HG02870 (cell line): ENCODE results near the gene NPTXR.

Experiments used
- ATAC-seq: cut with Tn5 transposase; IDR thresholded peaks from one replicate; pipeline ENCODE4 v1.9.1; 2021; ENCODE audit warnings: mild to moderate bottlenecking, moderate library complexity; ENCODE audit not compliant: unreplicated experiment

Gene NPTXR

GRCh38 chr22:38853196-38853651 is 9.4 kb upstream of the NPTXR start:
- no peak for ATAC-seq

GRCh38 chr22:38852522-38852921 is 8.7 kb upstream of the NPTXR start:
- no peak for ATAC-seq

- no peak for ATAC-seq
Measured at GRCh38 chr22:38850941-38851849, 7.4 kb upstream of the NPTXR start.

- no peak for ATAC-seq
Measured at GRCh38 chr22:38850399-38850798, 6.6 kb upstream of the NPTXR start.

- no peak for ATAC-seq
Measured at GRCh38 chr22:38849811-38850210, 6.0 kb upstream of the NPTXR start.

- ATAC-seq: no peak
Measured at GRCh38 chr22:38846412-38846811, 2.6 kb upstream of the NPTXR start.

GRCh38 chr22:38845004-38845740 is 1.3 kb upstream of the NPTXR start:
- ATAC-seq: no peak

- no peak for ATAC-seq
Measured at GRCh38 chr22:38844315-38845003, 631 bp upstream of the NPTXR start.

GRCh38 chr22:38843201-38843656 is 599 bp downstream of the NPTXR start:
- no peak for ATAC-seq

GRCh38 chr22:38842512-38843200 is 1.2 kb downstream of the NPTXR start:
- ATAC-seq: no peak

GRCh38 chr22:38841635-38842034 is 2.2 kb downstream of the NPTXR start:
- no peak for ATAC-seq

- no peak for ATAC-seq
Measured at GRCh38 chr22:38841211-38841610, 2.6 kb downstream of the NPTXR start.

GRCh38 chr22:38840129-38840528 is 3.7 kb downstream of the NPTXR start:
- ATAC-seq: no peak

- no peak for ATAC-seq
Measured at GRCh38 chr22:38839686-38840085, 4.1 kb downstream of the NPTXR start.

- no peak for ATAC-seq
Measured at GRCh38 chr22:38837414-38837928, 6.4 kb downstream of the NPTXR start.

GRCh38 chr22:38835888-38836301 is 7.9 kb downstream of the NPTXR start:
- ATAC-seq: no peak

- no peak for ATAC-seq
Measured at GRCh38 chr22:38834991-38835390, 8.8 kb downstream of the NPTXR start.

- ATAC-seq: no peak
Measured at GRCh38 chr22:38834215-38834953, 9.4 kb downstream of the NPTXR start.

GRCh38 chr22:38833061-38833460 is 10.8 kb downstream of the NPTXR start:
- ATAC-seq: no peak
